C4-2B (cell line): ENCODE results near the gene SF3B1.
"Not testable (repeated sequence)": the region's sequence is repeated elsewhere in the genome, so short reads cannot be mapped to it uniquely, and the experiment has no call there.

Source experiments
- H3K27ac ChIP-seq: fragments of 450-650 bp; 2 replicates; pipeline ENCODE4 v1.5.1; 2017
- ZFX ChIP-seq: fragments of 450-650 bp; IDR thresholded peaks from 2 replicates; pipeline ENCODE4 v1.6.1; 2017
- TF ChIP-seq, protein P1 (sequence below): fragments of 450-650 bp; conservative IDR thresholded peaks from 2 replicates; pipeline ENCODE4 v1.5.1; 2017; ENCODE audit warnings: mild to moderate bottlenecking

Gene SF3B1, protein sequence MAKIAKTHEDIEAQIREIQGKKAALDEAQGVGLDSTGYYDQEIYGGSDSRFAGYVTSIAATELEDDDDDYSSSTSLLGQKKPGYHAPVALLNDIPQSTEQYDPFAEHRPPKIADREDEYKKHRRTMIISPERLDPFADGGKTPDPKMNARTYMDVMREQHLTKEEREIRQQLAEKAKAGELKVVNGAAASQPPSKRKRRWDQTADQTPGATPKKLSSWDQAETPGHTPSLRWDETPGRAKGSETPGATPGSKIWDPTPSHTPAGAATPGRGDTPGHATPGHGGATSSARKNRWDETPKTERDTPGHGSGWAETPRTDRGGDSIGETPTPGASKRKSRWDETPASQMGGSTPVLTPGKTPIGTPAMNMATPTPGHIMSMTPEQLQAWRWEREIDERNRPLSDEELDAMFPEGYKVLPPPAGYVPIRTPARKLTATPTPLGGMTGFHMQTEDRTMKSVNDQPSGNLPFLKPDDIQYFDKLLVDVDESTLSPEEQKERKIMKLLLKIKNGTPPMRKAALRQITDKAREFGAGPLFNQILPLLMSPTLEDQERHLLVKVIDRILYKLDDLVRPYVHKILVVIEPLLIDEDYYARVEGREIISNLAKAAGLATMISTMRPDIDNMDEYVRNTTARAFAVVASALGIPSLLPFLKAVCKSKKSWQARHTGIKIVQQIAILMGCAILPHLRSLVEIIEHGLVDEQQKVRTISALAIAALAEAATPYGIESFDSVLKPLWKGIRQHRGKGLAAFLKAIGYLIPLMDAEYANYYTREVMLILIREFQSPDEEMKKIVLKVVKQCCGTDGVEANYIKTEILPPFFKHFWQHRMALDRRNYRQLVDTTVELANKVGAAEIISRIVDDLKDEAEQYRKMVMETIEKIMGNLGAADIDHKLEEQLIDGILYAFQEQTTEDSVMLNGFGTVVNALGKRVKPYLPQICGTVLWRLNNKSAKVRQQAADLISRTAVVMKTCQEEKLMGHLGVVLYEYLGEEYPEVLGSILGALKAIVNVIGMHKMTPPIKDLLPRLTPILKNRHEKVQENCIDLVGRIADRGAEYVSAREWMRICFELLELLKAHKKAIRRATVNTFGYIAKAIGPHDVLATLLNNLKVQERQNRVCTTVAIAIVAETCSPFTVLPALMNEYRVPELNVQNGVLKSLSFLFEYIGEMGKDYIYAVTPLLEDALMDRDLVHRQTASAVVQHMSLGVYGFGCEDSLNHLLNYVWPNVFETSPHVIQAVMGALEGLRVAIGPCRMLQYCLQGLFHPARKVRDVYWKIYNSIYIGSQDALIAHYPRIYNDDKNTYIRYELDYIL

GRCh38 chr2:197434541-197435513, at the start of gene SF3B1:
Gene SF3B1, minus strand, starts transcription at chr2:197435028. Its CDS starts 29 bp downstream, at chr2:197434999.
- TF ChIP-seq ZFX, result peak; percentile 39
- TF ChIP-seq, protein P1, sequence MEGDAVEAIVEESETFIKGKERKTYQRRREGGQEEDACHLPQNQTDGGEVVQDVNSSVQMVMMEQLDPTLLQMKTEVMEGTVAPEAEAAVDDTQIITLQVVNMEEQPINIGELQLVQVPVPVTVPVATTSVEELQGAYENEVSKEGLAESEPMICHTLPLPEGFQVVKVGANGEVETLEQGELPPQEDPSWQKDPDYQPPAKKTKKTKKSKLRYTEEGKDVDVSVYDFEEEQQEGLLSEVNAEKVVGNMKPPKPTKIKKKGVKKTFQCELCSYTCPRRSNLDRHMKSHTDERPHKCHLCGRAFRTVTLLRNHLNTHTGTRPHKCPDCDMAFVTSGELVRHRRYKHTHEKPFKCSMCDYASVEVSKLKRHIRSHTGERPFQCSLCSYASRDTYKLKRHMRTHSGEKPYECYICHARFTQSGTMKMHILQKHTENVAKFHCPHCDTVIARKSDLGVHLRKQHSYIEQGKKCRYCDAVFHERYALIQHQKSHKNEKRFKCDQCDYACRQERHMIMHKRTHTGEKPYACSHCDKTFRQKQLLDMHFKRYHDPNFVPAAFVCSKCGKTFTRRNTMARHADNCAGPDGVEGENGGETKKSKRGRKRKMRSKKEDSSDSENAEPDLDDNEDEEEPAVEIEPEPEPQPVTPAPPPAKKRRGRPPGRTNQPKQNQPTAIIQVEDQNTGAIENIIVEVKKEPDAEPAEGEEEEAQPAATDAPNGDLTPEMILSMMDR, result no peak
- peak within 1 kb of the TSS; percentile 94 for H3K27ac ChIP-seq

DNA sequence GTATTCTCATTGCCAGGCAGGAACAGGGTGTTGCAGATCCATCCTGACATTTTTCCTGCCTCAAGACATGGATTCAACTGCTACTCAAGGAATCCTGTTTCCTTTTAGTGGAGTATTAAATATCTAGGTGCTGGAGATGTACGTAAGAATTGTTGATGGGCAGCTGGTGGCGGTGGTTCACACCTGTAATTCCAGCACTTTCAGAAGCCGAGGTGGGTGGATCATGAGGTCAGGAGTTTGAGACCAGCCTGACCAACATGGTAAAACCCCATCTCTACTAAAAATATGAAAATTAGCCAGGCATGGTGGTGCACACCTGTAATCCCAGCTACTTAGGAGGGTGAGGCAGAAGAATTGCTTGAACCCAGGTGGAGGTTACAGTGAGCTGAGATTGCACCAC, 49.4 kb upstream of the SF3B1 start:
- not testable (repeated sequence) for H3K27ac ChIP-seq

DNA sequence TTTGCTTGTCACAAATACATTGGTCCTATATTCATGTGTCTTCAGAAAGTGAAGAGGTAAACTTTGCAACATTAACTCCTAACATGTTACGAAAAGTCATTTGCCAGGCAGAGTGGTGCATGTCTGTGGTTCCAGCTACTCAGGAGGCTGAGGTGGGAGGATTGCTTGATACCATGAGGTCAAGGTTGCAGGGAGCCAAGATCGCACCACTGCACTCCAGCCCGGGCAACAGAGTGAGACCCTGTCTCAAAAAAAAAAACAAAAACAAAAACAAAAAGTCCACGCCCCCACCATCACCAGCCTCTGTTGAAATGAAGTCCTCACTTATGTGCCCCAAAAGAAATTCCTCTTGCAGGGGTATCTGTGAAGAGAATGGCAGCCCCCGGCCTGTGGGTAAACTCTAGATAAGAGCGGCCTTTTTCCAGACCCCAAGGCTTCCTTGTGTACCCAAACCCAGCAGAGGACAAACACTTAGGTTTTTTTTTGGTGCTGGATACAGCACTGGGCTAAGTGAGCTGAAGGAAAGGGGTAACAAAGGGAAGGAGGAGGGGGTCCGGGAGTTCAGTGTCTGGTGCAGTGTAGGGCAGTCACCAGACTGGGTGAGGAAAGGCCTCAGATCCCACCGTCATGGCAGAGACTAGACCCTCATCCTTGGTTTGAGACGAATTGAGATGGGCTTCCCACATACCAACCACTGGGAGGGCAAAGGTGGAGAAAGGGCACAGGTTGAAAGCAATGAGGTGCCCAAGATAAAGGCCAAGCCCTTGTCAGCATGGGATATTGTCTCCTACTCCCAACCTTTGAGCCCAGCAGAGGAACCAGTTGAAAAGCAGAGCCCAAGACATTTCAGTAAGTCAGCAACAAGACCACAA, 45.6 kb upstream of the SF3B1 start:
- TF ChIP-seq, protein P1, result no peak
- TF ChIP-seq ZFX, result no peak
- no peak overlapping the region for H3K27ac ChIP-seq

DNA sequence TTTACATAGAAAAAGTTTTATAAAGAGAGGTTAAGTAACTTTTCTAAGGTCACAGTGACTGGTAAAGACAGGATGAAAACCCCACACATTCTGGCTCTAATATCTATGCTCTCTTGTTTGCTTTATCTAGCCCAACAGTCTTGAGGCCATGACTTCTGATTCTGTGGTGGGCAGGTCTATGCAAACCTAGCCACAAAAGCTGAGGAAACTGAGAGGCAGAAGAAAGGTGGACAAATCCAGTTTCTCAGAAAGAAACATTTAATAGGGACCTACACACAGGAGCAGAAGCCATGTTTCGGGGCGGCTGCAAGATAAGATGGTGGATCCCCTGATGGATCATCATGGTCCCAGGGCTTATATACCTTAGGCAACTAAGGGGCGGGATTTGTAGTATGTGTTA, 43.0 kb upstream of the SF3B1 start:
- TF ChIP-seq, protein P1, result no peak
- no peak for TF ChIP-seq ZFX
- no peak overlapping the region for H3K27ac ChIP-seq

GRCh38 chr2:197472166-197472565, 37.3 kb upstream of the SF3B1 start:
- no peak overlapping the region for H3K27ac ChIP-seq
- TF ChIP-seq, protein P1, result no peak
- TF ChIP-seq ZFX, result no peak

GRCh38 chr2:197464175-197464574, 29.3 kb upstream of the SF3B1 start:
- no peak overlapping the region for H3K27ac ChIP-seq
- TF ChIP-seq, protein P1, result no peak
- no peak for TF ChIP-seq ZFX
